ENCODE measurements around the gene CASQ1.

- TF ChIP-seq CTCF (IDR thresholded peaks at IDR 0.05; ENCODE audit: insufficient read depth, low read depth, low read length) (no peak), EZH2 (IDR thresholded peaks at IDR 0.05; ENCODE audit: insufficient read depth, low read length) (no peak)
Measured at GRCh38 chr1:160205242-160206035, 15.1 kb downstream of the CASQ1 start, which contains the start of gene PEA15.

Data from astrocyte (in vitro differentiated cells and primary cell).